Fibroblast of villous mesenchyme (primary cell): ENCODE results near the gene PEA15. TPM values are rescaled to one million over a fixed set of nuclear protein-coding genes. Genes with fewer than 3 reads are reported as not detected.

Experiments used
- DNase-seq: peaks from one replicate; pipeline ENCODE4 v3.0.0-alpha.2; 2010; ENCODE audit warnings: low read depth
- H3K4me3 ChIP-seq: 2 replicates; pipeline ENCODE4 v1.5.1; 2011; ENCODE audit warnings: low read depth, mild to moderate bottlenecking, low read length
- CTCF ChIP-seq: IDR thresholded peaks from 2 replicates; pipeline ENCODE4 v1.5.1; 2012; ENCODE audit warnings: low read depth, mild to moderate bottlenecking, low read length; ENCODE audit not compliant: insufficient read depth
- total RNA-seq: library from RNA; depleted of rRNA; stranded (reverse); fragments of >200 nt; gene quantifications from 2 replicates; pipeline ENCODE4 v1.2.3, GENCODE V29; 2012

PEA15 gene
- total RNA-seq, 1 donor: 138 TPM

GRCh38 chr1:160256396-160257046 is 51.3 kb downstream of the PEA15 start:
- peak; percentile 86 for DNase-seq
- TF ChIP-seq CTCF: no peak

GRCh38 chr1:160257411-160258015 is 52.3 kb downstream of the PEA15 start:
- H3K4me3 ChIP-seq: no peak overlapping the region
- no peak for TF ChIP-seq CTCF
- no peak for DNase-seq

More at GRCh38 chr1:160256396-160257046, 51.3 kb downstream of the PEA15 start:
- H3K4me3 ChIP-seq: no peak overlapping the region

- no peak overlapping the region for H3K4me3 ChIP-seq
- peak; percentile 14 for DNase-seq
- no peak for TF ChIP-seq CTCF
Observed at GRCh38 chr1:160258177-160258798, 53.1 kb downstream of the PEA15 start.

- no peak for TF ChIP-seq CTCF
- H3K4me3 ChIP-seq: peak overlapping the region; percentile 100
- DNase-seq: peak; percentile 95
Observed at GRCh38 chr1:160260406-160261382, 55.5 kb downstream of the PEA15 start.

- no peak for TF ChIP-seq CTCF
- peak; percentile 91 for DNase-seq
- H3K4me3 ChIP-seq: peak overlapping the region; percentile 100
Observed at GRCh38 chr1:160261556-160261892, 56.3 kb downstream of the PEA15 start.
